ENCODE measurements around the gene ASNSD1.

The ASNSD1 gene

GRCh38 chr2:189654641-189655040 lies 6.6 kb upstream of the ASNSD1 start:
- Histone ChIP-seq H3K9ac (no peak overlapping the region), H3K4me2 (ENCODE audit: low read length) (no peak overlapping the region), H3K9me3 (ENCODE audit: control insufficient read depth, low read length) (no peaks in the 10 kb centered on the region), H3K36me3 (ENCODE audit: control insufficient read depth, insufficient read depth, low read length) (no peaks in the 10 kb centered on the region), H3K27ac (no peak overlapping the region), H3K79me2 (no peaks in the 10 kb centered on the region), H3K4me1 (no peaks in the 10 kb centered on the region), H2AFZ (peak overlapping the region; percentile 17), H3K27me3 (ENCODE audit: control insufficient read depth, insufficient read depth, low read length) (no peaks in the 10 kb centered on the region), H3K4me3 (ENCODE audit: low read depth, low read length) (no peak overlapping the region)
- TF ChIP-seq CTCF (IDR thresholded peaks at IDR 0.05) = no peak

GRCh38 chr2:189657867-189658266 lies 3.4 kb upstream of the ASNSD1 start:
- H3K27me3 ChIP-seq (ENCODE audit: control insufficient read depth, insufficient read depth, low read length) = no peaks in the 10 kb centered on the region
- no peaks in the 10 kb centered on the region for H3K36me3 ChIP-seq (ENCODE audit: control insufficient read depth, insufficient read depth, low read length)
- no peak overlapping the region for H3K4me2 ChIP-seq (ENCODE audit: low read length)
- no peak overlapping the region for H3K27ac ChIP-seq
- H3K4me3 ChIP-seq (ENCODE audit: low read depth, low read length) = no peak overlapping the region
- no peaks in the 10 kb centered on the region for H3K9me3 ChIP-seq (ENCODE audit: control insufficient read depth, low read length)
- H3K79me2 ChIP-seq = peaks cover 12% of the 10 kb centered on the region
- no peak for TF ChIP-seq CTCF (IDR thresholded peaks at IDR 0.05)
- peaks cover 8% of the 10 kb centered on the region for H3K4me1 ChIP-seq
- H2AFZ ChIP-seq = peak overlapping the region; percentile 25
- no peak overlapping the region for H3K9ac ChIP-seq

GRCh38 chr2:189658306-189659212 lies 2.7 kb upstream of the ASNSD1 start:
- H3K27me3 ChIP-seq (ENCODE audit: control insufficient read depth, insufficient read depth, low read length) = no peaks in the 10 kb centered on the region
- H3K36me3 ChIP-seq (ENCODE audit: control insufficient read depth, insufficient read depth, low read length) = no peaks in the 10 kb centered on the region
- no peak overlapping the region for H3K4me2 ChIP-seq (ENCODE audit: low read length)
- no peaks in the 10 kb centered on the region for H3K9me3 ChIP-seq (ENCODE audit: control insufficient read depth, low read length)
- H3K4me1 ChIP-seq = peaks cover 8% of the 10 kb centered on the region
- H3K4me3 ChIP-seq (ENCODE audit: low read depth, low read length) = no peak overlapping the region
- H2AFZ ChIP-seq = no peak overlapping the region
- no peak for TF ChIP-seq CTCF (IDR thresholded peaks at IDR 0.05)
- H3K27ac ChIP-seq = no peak overlapping the region
- H3K79me2 ChIP-seq = peaks cover 12% of the 10 kb centered on the region
- no peak overlapping the region for H3K9ac ChIP-seq

GRCh38 chr2:189659734-189660133 lies 1.5 kb upstream of the ASNSD1 start:
- no peak overlapping the region for H2AFZ ChIP-seq
- H3K27me3 ChIP-seq (ENCODE audit: control insufficient read depth, insufficient read depth, low read length) = no peaks in the 10 kb centered on the region
- no peak overlapping the region for H3K4me3 ChIP-seq (ENCODE audit: low read depth, low read length)
- no peaks in the 10 kb centered on the region for H3K9me3 ChIP-seq (ENCODE audit: control insufficient read depth, low read length)
- H3K36me3 ChIP-seq (ENCODE audit: control insufficient read depth, insufficient read depth, low read length) = no peaks in the 10 kb centered on the region
- H3K27ac ChIP-seq = no peak overlapping the region
- H3K79me2 ChIP-seq = peaks cover 12% of the 10 kb centered on the region
- peaks cover 8% of the 10 kb centered on the region for H3K4me1 ChIP-seq
- H3K4me2 ChIP-seq (ENCODE audit: low read length) = no peak overlapping the region
- H3K9ac ChIP-seq = no peak overlapping the region
- TF ChIP-seq CTCF (IDR thresholded peaks at IDR 0.05) = no peak

GRCh38 chr2:189660803-189661147 lies 484 bp upstream of the ASNSD1 start:
- no peak overlapping the region for H3K4me2 ChIP-seq (ENCODE audit: low read length)
- no peak overlapping the region for H3K9ac ChIP-seq
- H2AFZ ChIP-seq = peak overlapping the region; percentile 1
- no peak overlapping the region for H3K27ac ChIP-seq
- H3K36me3 ChIP-seq (ENCODE audit: control insufficient read depth, insufficient read depth, low read length) = no peaks in the 10 kb centered on the region
- H3K79me2 ChIP-seq = peaks cover 12% of the 10 kb centered on the region
- H3K27me3 ChIP-seq (ENCODE audit: control insufficient read depth, insufficient read depth, low read length) = no peaks in the 10 kb centered on the region
- H3K4me1 ChIP-seq = peaks cover 8% of the 10 kb centered on the region
- H3K4me3 ChIP-seq (ENCODE audit: low read depth, low read length) = no peak overlapping the region
- H3K9me3 ChIP-seq (ENCODE audit: control insufficient read depth, low read length) = no peaks in the 10 kb centered on the region
- TF ChIP-seq CTCF (IDR thresholded peaks at IDR 0.05) = no peak

All from parathyroid adenoma (tissue), 2 donors.